ENCODE measurements around the gene ITM2A.

The ITM2A gene

GRCh38 chrX:79361192-79361870, 5.8 kb downstream of the ITM2A start (continued):
- TF ChIP-seq POU6F1 (CRISPR knock-in tag; IDR thresholded peaks at IDR 0.05; ENCODE audit: borderline replicate concordance, low read depth): no peak
- TF ChIP-seq, protein P1, sequence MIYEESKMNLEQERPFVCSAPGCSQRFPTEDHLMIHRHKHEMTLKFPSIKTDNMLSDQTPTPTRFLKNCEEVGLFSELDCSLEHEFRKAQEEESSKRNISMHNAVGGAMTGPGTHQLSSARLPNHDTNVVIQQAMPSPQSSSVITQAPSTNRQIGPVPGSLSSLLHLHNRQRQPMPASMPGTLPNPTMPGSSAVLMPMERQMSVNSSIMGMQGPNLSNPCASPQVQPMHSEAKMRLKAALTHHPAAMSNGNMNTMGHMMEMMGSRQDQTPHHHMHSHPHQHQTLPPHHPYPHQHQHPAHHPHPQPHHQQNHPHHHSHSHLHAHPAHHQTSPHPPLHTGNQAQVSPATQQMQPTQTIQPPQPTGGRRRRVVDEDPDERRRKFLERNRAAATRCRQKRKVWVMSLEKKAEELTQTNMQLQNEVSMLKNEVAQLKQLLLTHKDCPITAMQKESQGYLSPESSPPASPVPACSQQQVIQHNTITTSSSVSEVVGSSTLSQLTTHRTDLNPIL (CRISPR knock-in tag; IDR thresholded peaks at IDR 0.05; ENCODE audit: low read depth): no peak
- TF ChIP-seq RARB (CRISPR knock-in tag; IDR thresholded peaks at IDR 0.05): no peak
- TF ChIP-seq ZFP3 (CRISPR knock-in tag; IDR thresholded peaks at IDR 0.05): no peak
- TF ChIP-seq ISL1 (CRISPR knock-in tag; IDR thresholded peaks at IDR 0.05): no peak

GRCh38 chrX:79336869-79337815, 30.0 kb downstream of the ITM2A start:
- no peak for ATAC-seq

GRCh38 chrX:79330022-79330421, 37.1 kb downstream of the ITM2A start:
- no peak for ATAC-seq
- TF ChIP-seq TOX (CRISPR knock-in tag; IDR thresholded peaks at IDR 0.05; ENCODE audit: borderline replicate concordance): no peak
- TF ChIP-seq, protein P1 (CRISPR knock-in tag; IDR thresholded peaks at IDR 0.05; ENCODE audit: low read depth): no peak
- TF ChIP-seq, protein P2, sequence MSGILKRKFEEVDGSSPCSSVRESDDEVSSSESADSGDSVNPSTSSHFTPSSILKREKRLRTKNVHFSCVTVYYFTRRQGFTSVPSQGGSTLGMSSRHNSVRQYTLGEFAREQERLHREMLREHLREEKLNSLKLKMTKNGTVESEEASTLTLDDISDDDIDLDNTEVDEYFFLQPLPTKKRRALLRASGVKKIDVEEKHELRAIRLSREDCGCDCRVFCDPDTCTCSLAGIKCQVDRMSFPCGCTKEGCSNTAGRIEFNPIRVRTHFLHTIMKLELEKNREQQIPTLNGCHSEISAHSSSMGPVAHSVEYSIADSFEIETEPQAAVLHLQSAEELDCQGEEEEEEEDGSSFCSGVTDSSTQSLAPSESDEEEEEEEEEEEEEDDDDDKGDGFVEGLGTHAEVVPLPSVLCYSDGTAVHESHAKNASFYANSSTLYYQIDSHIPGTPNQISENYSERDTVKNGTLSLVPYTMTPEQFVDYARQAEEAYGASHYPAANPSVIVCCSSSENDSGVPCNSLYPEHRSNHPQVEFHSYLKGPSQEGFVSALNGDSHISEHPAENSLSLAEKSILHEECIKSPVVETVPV (CRISPR knock-in tag; IDR thresholded peaks at IDR 0.05): no peak
- TF ChIP-seq ZNF8 (CRISPR knock-in tag; IDR thresholded peaks at IDR 0.05): no peak
- no peak for TF ChIP-seq ARNTL (CRISPR knock-in tag; IDR thresholded peaks at IDR 0.05; ENCODE audit: borderline replicate concordance, low read depth)
- no peak for TF ChIP-seq CSDC2 (CRISPR knock-in tag; IDR thresholded peaks at IDR 0.05)

More at GRCh38 chrX:79336869-79337815, 30.0 kb downstream of the ITM2A start:
- TF ChIP-seq, protein P3, sequence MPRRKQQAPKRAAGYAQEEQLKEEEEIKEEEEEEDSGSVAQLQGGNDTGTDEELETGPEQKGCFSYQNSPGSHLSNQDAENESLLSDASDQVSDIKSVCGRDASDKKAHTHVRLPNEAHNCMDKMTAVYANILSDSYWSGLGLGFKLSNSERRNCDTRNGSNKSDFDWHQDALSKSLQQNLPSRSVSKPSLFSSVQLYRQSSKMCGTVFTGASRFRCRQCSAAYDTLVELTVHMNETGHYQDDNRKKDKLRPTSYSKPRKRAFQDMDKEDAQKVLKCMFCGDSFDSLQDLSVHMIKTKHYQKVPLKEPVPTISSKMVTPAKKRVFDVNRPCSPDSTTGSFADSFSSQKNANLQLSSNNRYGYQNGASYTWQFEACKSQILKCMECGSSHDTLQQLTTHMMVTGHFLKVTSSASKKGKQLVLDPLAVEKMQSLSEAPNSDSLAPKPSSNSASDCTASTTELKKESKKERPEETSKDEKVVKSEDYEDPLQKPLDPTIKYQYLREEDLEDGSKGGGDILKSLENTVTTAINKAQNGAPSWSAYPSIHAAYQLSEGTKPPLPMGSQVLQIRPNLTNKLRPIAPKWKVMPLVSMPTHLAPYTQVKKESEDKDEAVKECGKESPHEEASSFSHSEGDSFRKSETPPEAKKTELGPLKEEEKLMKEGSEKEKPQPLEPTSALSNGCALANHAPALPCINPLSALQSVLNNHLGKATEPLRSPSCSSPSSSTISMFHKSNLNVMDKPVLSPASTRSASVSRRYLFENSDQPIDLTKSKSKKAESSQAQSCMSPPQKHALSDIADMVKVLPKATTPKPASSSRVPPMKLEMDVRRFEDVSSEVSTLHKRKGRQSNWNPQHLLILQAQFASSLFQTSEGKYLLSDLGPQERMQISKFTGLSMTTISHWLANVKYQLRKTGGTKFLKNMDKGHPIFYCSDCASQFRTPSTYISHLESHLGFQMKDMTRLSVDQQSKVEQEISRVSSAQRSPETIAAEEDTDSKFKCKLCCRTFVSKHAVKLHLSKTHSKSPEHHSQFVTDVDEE (CRISPR knock-in tag; IDR thresholded peaks at IDR 0.05): no peak
- TF ChIP-seq PPARA (CRISPR knock-in tag; IDR thresholded peaks at IDR 0.05; ENCODE audit: borderline replicate concordance) (no peak), TOX (CRISPR knock-in tag; IDR thresholded peaks at IDR 0.05; ENCODE audit: borderline replicate concordance) (no peak), BACH2 (CRISPR knock-in tag; IDR thresholded peaks at IDR 0.05; ENCODE audit: borderline replicate concordance) (no peak), CSDC2 (CRISPR knock-in tag; IDR thresholded peaks at IDR 0.05) (no peak), OSR1 (CRISPR knock-in tag; IDR thresholded peaks at IDR 0.05) (no peak), SNAI2 (CRISPR knock-in tag; IDR thresholded peaks at IDR 0.05) (no peak), ZNF8 (CRISPR knock-in tag; IDR thresholded peaks at IDR 0.05) (no peak), ESRRG (CRISPR knock-in tag; IDR thresholded peaks at IDR 0.05) (no peak), ZNF565 (CRISPR knock-in tag; conservative IDR thresholded peaks at IDR 0.05; ENCODE audit: low read depth) (no peak)
- TF ChIP-seq, protein P4, sequence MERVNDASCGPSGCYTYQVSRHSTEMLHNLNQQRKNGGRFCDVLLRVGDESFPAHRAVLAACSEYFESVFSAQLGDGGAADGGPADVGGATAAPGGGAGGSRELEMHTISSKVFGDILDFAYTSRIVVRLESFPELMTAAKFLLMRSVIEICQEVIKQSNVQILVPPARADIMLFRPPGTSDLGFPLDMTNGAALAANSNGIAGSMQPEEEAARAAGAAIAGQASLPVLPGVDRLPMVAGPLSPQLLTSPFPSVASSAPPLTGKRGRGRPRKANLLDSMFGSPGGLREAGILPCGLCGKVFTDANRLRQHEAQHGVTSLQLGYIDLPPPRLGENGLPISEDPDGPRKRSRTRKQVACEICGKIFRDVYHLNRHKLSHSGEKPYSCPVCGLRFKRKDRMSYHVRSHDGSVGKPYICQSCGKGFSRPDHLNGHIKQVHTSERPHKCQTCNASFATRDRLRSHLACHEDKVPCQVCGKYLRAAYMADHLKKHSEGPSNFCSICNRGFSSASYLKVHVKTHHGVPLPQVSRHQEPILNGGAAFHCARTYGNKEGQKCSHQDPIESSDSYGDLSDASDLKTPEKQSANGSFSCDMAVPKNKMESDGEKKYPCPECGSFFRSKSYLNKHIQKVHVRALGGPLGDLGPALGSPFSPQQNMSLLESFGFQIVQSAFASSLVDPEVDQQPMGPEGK (CRISPR knock-in tag; IDR thresholded peaks at IDR 0.05; ENCODE audit: borderline replicate concordance): no peak
- TF ChIP-seq, protein P2 (CRISPR knock-in tag; IDR thresholded peaks at IDR 0.05): no peak

Data from SK-N-SH treated with all-trans-retinoic acid at 6 μM for 48 hours (cell line).